Caco-2 (cell line): Measurements from ENCODE around the gene LSG1. TPM values are rescaled to one million over a fixed set of nuclear protein-coding genes. Genes with fewer than 3 reads are reported as not detected.
A peak's percentile ranks its signal among the peaks of the same experiment; 100 is the strongest.
"Not testable (repeated sequence)": the region's sequence is repeated elsewhere in the genome, so short reads cannot be mapped to it uniquely, and the experiment has no call there.

Experiments
- BruUV-seq: library from RNA; stranded (reverse); fragments of 400-500 nt; replicated peaks from 2 replicates; lab custom pipeline; 2021; lab: Mats Ljungman, UMichigan
- CTCF ChIA-PET: fragments of 300-600 bp; sonication (Branson Sonifier 250); formaldehyde crosslinking; loops from one replicate; lab custom pipeline; 2022; ENCODE audit warnings: antibody characterized with exemption; lab: Charles Lee
- POLR2A ChIA-PET: fragments of 300-600 bp; sonication (Branson Sonifier 250); formaldehyde crosslinking; loops from one replicate; lab custom pipeline; 2022; ENCODE audit warnings: antibody characterized with exemption; lab: Charles Lee
- DNase-seq, 2 experiments: peaks; one replicate each; pipeline versions ENCODE4 v3.0.0 to v3.0.0-alpha.2; 2020 to 2022
- H3K27me3 ChIP-seq: replicated peaks from 2 replicates; pipeline ENCODE4 v1.6.0; 2011; ENCODE audit warnings: low read length; ENCODE audit not compliant: control insufficient read depth, insufficient read depth
- H3K36me3 ChIP-seq: 2 replicates; pipeline ENCODE4 v1.5.1; 2011; ENCODE audit warnings: low read length; ENCODE audit not compliant: control insufficient read depth, insufficient read depth
- H3K4me1 ChIP-seq: fragments of 250-450 bp; sonication (Bioruptor Pico); 2 replicates; pipeline ENCODE4 v1.5.1; 2020; ENCODE audit warnings: mild to moderate bottlenecking
- H3K4me3 ChIP-seq: 2 replicates; pipeline ENCODE4 v1.5.1; 2011; ENCODE audit warnings: low read depth, mild to moderate bottlenecking, control low read depth, low read length
- H3K9me3 ChIP-seq: fragments of 250-450 bp; sonication (Bioruptor Pico); 2 replicates; pipeline ENCODE4 v1.5.1; 2020; ENCODE audit warnings: mild to moderate bottlenecking, moderate library complexity
- H3K27ac Mint-ChIP-seq: one replicate; pipeline ENCODE4 v1.8.0; 2022; ENCODE audit warnings: mixed read lengths; ENCODE audit not compliant: unreplicated experiment
- H3K27me3 Mint-ChIP-seq: one replicate; pipeline ENCODE4 v1.8.0; 2022; ENCODE audit warnings: mixed read lengths; ENCODE audit not compliant: insufficient read depth, unreplicated experiment
- H3K36me3 Mint-ChIP-seq: one replicate; pipeline ENCODE4 v1.8.0; 2022; ENCODE audit warnings: mild to moderate bottlenecking, mixed read lengths; ENCODE audit not compliant: insufficient read depth, unreplicated experiment
- H3K4me1 Mint-ChIP-seq: one replicate; pipeline ENCODE4 v1.8.0; 2022; ENCODE audit warnings: low read depth, mixed read lengths; ENCODE audit not compliant: unreplicated experiment
- H3K4me3 Mint-ChIP-seq: one replicate; pipeline ENCODE4 v1.8.0; 2022; ENCODE audit warnings: mild to moderate bottlenecking, moderate library complexity, mixed read lengths; ENCODE audit not compliant: unreplicated experiment
- H3K9me3 Mint-ChIP-seq: one replicate; pipeline ENCODE4 v1.8.0; 2022; ENCODE audit warnings: mixed read lengths; ENCODE audit not compliant: unreplicated experiment
- CTCF ChIP-seq, 2 experiments: fragments of 200-600 bp in 1 of 2; IDR thresholded peaks; 1 replicate in 1 of 2; 2 replicates in 1 of 2; pipeline versions ENCODE4 v1.5.1 to v1.8.0; 2011 to 2022; ENCODE audit warnings: antibody characterized with exemption in 1 of 2, control low read depth in 1 of 2, inconsistent platforms in 1 of 2, low read depth in 1 of 2, low read length in 1 of 2, mild to moderate bottlenecking in 1 of 2, moderate library complexity in 1 of 2; ENCODE audit not compliant: insufficient read depth in 1 of 2, severe bottlenecking in 1 of 2, unreplicated experiment in 1 of 2
- intact Hi-C: fragments of 100-400 bp; cut with micrococcal nuclease; formaldehyde crosslinking; loops from one replicate; pipeline ENCODE4 v1.10.0; 2022; ENCODE audit not compliant: unreplicated experiment
- total RNA-seq: library from RNA; stranded (reverse); gene quantifications from 2 replicates; pipeline ENCODE4 v1.2.3, GENCODE V29; 2022

Gene LSG1
- total RNA-seq, 1 experiment from 2014 or later = 48.0 TPM

DNA sequence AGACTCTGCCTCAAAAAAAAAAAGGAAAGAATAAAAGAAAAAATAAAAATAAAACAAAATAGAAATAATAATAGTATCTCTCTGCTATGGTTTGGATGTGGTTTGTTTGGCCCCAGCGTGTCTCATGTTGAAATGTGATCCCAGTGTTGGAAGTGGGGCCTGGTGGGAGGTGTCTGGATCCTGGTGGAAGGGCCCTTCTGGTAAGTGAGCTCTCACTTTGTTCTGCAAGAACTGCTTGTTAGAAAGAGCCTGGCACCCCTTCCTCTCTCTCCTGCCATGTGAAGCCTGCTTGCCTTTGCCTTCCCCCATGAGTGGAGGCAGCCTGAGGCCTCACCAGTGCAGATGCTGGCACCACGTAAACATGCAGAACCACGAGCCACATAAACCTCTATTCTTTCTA is 65.0 kb downstream of the LSG1 start:
- BruUV-seq = no TSS peak
- H3K36me3 Mint-ChIP-seq = no peaks in the 10 kb centered on the region
- CTCF ChIA-PET = no interaction called here
- no peaks in the 10 kb centered on the region for H3K27me3 Mint-ChIP-seq
- Histone ChIP-seq H3K27me3 (no peaks in the 10 kb centered on the region), H3K36me3 (no peaks in the 10 kb centered on the region), H3K9me3 (no peaks in the 10 kb centered on the region), H3K4me1 (no peaks in the 10 kb centered on the region), H3K4me3 (no peak overlapping the region)
- intact Hi-C loops = no loop called here
- H3K4me3 Mint-ChIP-seq = no peak overlapping the region
- no peak for TF ChIP-seq CTCF (IDR thresholded peaks at IDR 0.05; ENCODE audit: insufficient read depth in 1 of 2, low read depth in 1 of 2, low read length in 1 of 2, severe bottlenecking in 1 of 2, unreplicated experiment in 1 of 2)
- H3K9me3 Mint-ChIP-seq = no peaks in the 10 kb centered on the region
- no peak for DNase-seq
- no peak overlapping the region for H3K27ac Mint-ChIP-seq
- POLR2A ChIA-PET = no interaction called here
- H3K4me1 Mint-ChIP-seq = no peaks in the 10 kb centered on the region

- no peak overlapping the region for H3K4me3 Mint-ChIP-seq
- intact Hi-C loops = no loop called here
- H3K9me3 Mint-ChIP-seq = no peaks in the 10 kb centered on the region
- no peaks in the 10 kb centered on the region for H3K4me1 ChIP-seq
- H3K27me3 Mint-ChIP-seq = no peaks in the 10 kb centered on the region
- no peak for DNase-seq
- ChIA-PET POLR2A (no interaction called here), CTCF (no interaction called here)
- H3K4me1 Mint-ChIP-seq = no peaks in the 10 kb centered on the region
- H3K9me3 ChIP-seq = no peaks in the 10 kb centered on the region
- H3K36me3 Mint-ChIP-seq = no peaks in the 10 kb centered on the region
- no peak for TF ChIP-seq CTCF (IDR thresholded peaks at IDR 0.05; ENCODE audit: insufficient read depth in 1 of 2, low read depth in 1 of 2, low read length in 1 of 2, severe bottlenecking in 1 of 2, unreplicated experiment in 1 of 2)
- no peak overlapping the region for H3K27ac Mint-ChIP-seq
- no peaks in the 10 kb centered on the region for H3K27me3 ChIP-seq
- no peak overlapping the region for H3K4me3 ChIP-seq
- no peaks in the 10 kb centered on the region for H3K36me3 ChIP-seq
- no TSS peak for BruUV-seq
Observed at GRCh38 chr3:194606163-194606562, 65.8 kb downstream of the LSG1 start.

GRCh38 chr3:194605314-194605713 is 66.7 kb downstream of the LSG1 start:
- H3K4me3 Mint-ChIP-seq, H3K27ac Mint-ChIP-seq, H3K9me3 ChIP-seq, H3K36me3 Mint-ChIP-seq, H3K4me1 Mint-ChIP-seq, intact Hi-C loops, DNase-seq, POLR2A ChIA-PET, H3K27me3 Mint-ChIP-seq, H3K4me1 ChIP-seq, H3K36me3 ChIP-seq, BruUV-seq, H3K9me3 Mint-ChIP-seq, H3K27me3 ChIP-seq, H3K4me3 ChIP-seq: not testable (repeated sequence)
- CTCF ChIA-PET = interaction anchor here (0.9 kb wide), 1 partner anchor 133 kb away, joined by 3 read pairs; no protein-coding TSS in a partner anchor

DNA sequence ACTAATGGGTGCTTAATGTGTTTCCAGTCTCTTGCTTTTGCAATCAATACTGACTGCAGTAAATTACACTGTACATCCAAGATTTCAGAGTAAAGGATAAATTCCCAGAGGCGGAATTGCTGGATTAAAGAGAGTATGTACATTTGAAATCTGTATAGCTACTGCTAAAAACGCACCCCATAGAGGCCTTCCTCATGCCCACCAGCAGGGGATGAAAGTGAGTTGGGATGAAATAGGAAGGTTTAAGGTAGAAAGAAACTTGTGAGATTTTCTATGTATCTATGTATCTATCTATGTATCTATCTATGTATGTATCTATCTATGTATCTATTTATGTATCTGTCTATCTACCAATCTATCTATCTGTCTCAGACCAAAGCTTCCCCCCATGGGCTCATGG is 67.2 kb downstream of the LSG1 start:
- no peak for DNase-seq
- POLR2A ChIA-PET = no interaction called here
- CTCF ChIA-PET = interaction anchor here (0.6 to 0.9 kb wide), 4 partner anchors 10 to 133 kb away, joined by 3 to 6 read pairs (median 4); no protein-coding TSS in a partner anchor
- Mint-ChIP-seq H3K9me3 (no peaks in the 10 kb centered on the region), H3K4me1 (no peaks in the 10 kb centered on the region), H3K27me3 (no peaks in the 10 kb centered on the region), H3K27ac (no peak overlapping the region), H3K4me3 (no peak overlapping the region), H3K36me3 (no peaks in the 10 kb centered on the region)
- H3K4me1 ChIP-seq = no peaks in the 10 kb centered on the region
- intact Hi-C loops = no loop called here
- no peak overlapping the region for H3K4me3 ChIP-seq
- no TSS peak for BruUV-seq
- no peaks in the 10 kb centered on the region for H3K27me3 ChIP-seq
- no peaks in the 10 kb centered on the region for H3K36me3 ChIP-seq
- no peaks in the 10 kb centered on the region for H3K9me3 ChIP-seq
- peak in 1 of 2 experiments; percentile 60 for TF ChIP-seq CTCF (IDR thresholded peaks at IDR 0.05; ENCODE audit: insufficient read depth in 1 of 2, low read depth in 1 of 2, low read length in 1 of 2, severe bottlenecking in 1 of 2, unreplicated experiment in 1 of 2)
